Mesenchymal stem cell (in vitro differentiated cells and primary cell): ENCODE data around the gene KITLG. TPM values are rescaled to one million over a fixed set of nuclear protein-coding genes. Genes with fewer than 3 reads are reported as not detected.
A peak's percentile ranks its signal among the peaks of the same experiment; 100 is the strongest.
"Not testable (repeated sequence)": the region's sequence is repeated elsewhere in the genome, so short reads cannot be mapped to it uniquely, and the experiment has no call there.

Experiments
- DNase-seq: peaks from one replicate; pipeline ENCODE4 v3.0.0-alpha.2; 2013
- H2AFZ ChIP-seq: one replicate; pipeline ENCODE4 v1.6.1; 2013; ENCODE audit warnings: low read depth, mild to moderate bottlenecking, control low read depth, inconsistent platforms, low read length, moderate library complexity
- H2AK5ac ChIP-seq: 2 replicates; pipeline ENCODE4 v1.6.1; 2013; ENCODE audit warnings: low read length, moderate library complexity, mild to moderate bottlenecking, inconsistent platforms; ENCODE audit not compliant: severe bottlenecking
- H2BK120ac ChIP-seq: one replicate; pipeline ENCODE4 v1.6.1; 2013; ENCODE audit warnings: low read depth, mild to moderate bottlenecking, inconsistent platforms, low read length, moderate library complexity
- H2BK12ac ChIP-seq, 2 experiments: one replicate each; pipeline ENCODE4 v1.6.1; 2013; ENCODE audit warnings: inconsistent platforms in 2 of 2, low read length in 2 of 2, mild to moderate bottlenecking in 2 of 2, moderate library complexity in 2 of 2, control low read depth in 1 of 2
- H2BK15ac ChIP-seq: one replicate; pipeline ENCODE4 v1.6.1; 2013; ENCODE audit warnings: mild to moderate bottlenecking, low read depth, inconsistent platforms; ENCODE audit not compliant: poor library complexity, severe bottlenecking
- H2BK5ac ChIP-seq: 2 replicates; pipeline ENCODE4 v1.6.1; 2013; ENCODE audit warnings: low read depth, mild to moderate bottlenecking, low read length, control low read depth, inconsistent platforms; ENCODE audit not compliant: poor library complexity, severe bottlenecking
- H3K14ac ChIP-seq, 2 experiments: one replicate each; pipeline ENCODE4 v1.6.1; 2013; ENCODE audit warnings: inconsistent platforms in 2 of 2, low read length in 2 of 2, control low read depth in 1 of 2, mild to moderate bottlenecking in 1 of 2, moderate library complexity in 1 of 2
- H3K18ac ChIP-seq, 2 experiments: one replicate each; pipeline ENCODE4 v1.6.1; 2013; ENCODE audit warnings: inconsistent platforms in 2 of 2, low read length in 2 of 2, control low read depth in 1 of 2, low read depth in 1 of 2, mild to moderate bottlenecking in 1 of 2
- H3K23ac ChIP-seq, 2 experiments: one replicate each; pipeline ENCODE4 v1.6.1; 2013; ENCODE audit warnings: inconsistent platforms in 2 of 2, low read length in 2 of 2, mild to moderate bottlenecking in 2 of 2, moderate library complexity in 2 of 2, control low read depth in 1 of 2
- H3K27ac ChIP-seq: 2 replicates; pipeline ENCODE4 v1.5.1; 2013; ENCODE audit warnings: mild to moderate bottlenecking, moderate library complexity, low read length, control low read depth, inconsistent platforms; ENCODE audit not compliant: poor library complexity, severe bottlenecking
- H3K27me3 ChIP-seq, 2 experiments: 2 replicates each; pipeline versions ENCODE4 v1.6.1 to v1.7.0; 2013; ENCODE audit warnings: low read length in 2 of 2, mild to moderate bottlenecking in 2 of 2, moderate library complexity in 2 of 2, control low read depth in 1 of 2, inconsistent platforms in 1 of 2; ENCODE audit not compliant: control insufficient read depth in 1 of 2, insufficient read depth in 1 of 2
- H3K36me3 ChIP-seq, 2 experiments: 2 replicates each; pipeline versions ENCODE4 v1.6.1 to v1.7.0; 2013; ENCODE audit warnings: low read length in 2 of 2, control low read depth in 1 of 2, inconsistent platforms in 1 of 2, low read depth in 1 of 2, mild to moderate bottlenecking in 1 of 2; ENCODE audit not compliant: insufficient read depth in 2 of 2, control insufficient read depth in 1 of 2
- H3K4ac ChIP-seq, 2 experiments: one replicate each; pipeline ENCODE4 v1.6.1; 2013; ENCODE audit warnings: inconsistent platforms in 2 of 2, low read length in 2 of 2, mild to moderate bottlenecking in 2 of 2, moderate library complexity in 2 of 2, control low read depth in 1 of 2, low read depth in 1 of 2
- H3K4me1 ChIP-seq: 2 replicates; pipeline ENCODE4 v1.6.1; 2013; ENCODE audit warnings: low read depth, low read length, control low read depth; ENCODE audit not compliant: control insufficient read depth, insufficient read depth
- H3K4me2 ChIP-seq: 2 replicates; pipeline ENCODE4 v1.6.1; 2013; ENCODE audit warnings: low read length, mild to moderate bottlenecking, inconsistent platforms; ENCODE audit not compliant: poor library complexity, severe bottlenecking
- H3K4me3 ChIP-seq, 2 experiments: 2 replicates each; pipeline versions ENCODE4 v1.5.1 to v1.7.0; 2013; ENCODE audit warnings: low read length in 2 of 2, mild to moderate bottlenecking in 2 of 2, control low read depth in 1 of 2, low read depth in 1 of 2; ENCODE audit not compliant: insufficient read depth in 1 of 2
- H3K79me1 ChIP-seq: replicated peaks from 2 replicates; pipeline ENCODE4 v1.6.1; 2013; ENCODE audit warnings: mild to moderate bottlenecking, control low read depth, low read length, inconsistent platforms; ENCODE audit not compliant: poor library complexity, severe bottlenecking
- H3K9ac ChIP-seq: 2 replicates; pipeline ENCODE4 v1.7.0; 2013; ENCODE audit warnings: mild to moderate bottlenecking, low read length, moderate library complexity
- H3K9me3 ChIP-seq: 2 replicates; pipeline ENCODE4 v1.7.0; 2013; ENCODE audit warnings: mild to moderate bottlenecking, low read length; ENCODE audit not compliant: control insufficient read depth
- H4K8ac ChIP-seq: one replicate; pipeline ENCODE4 v1.6.1; 2013; ENCODE audit warnings: inconsistent platforms, mild to moderate bottlenecking, low read length, moderate library complexity
- H4K91ac ChIP-seq: one replicate; pipeline ENCODE4 v1.6.1; 2013; ENCODE audit warnings: mild to moderate bottlenecking, low read length, inconsistent platforms
- WGBS: methylation state at CpG from one replicate; pipeline ENCODE4 v1.1.7; 2013; ENCODE audit warnings: mixed read lengths; 5-methylcytosine and 5-hydroxymethylcytosine counted together
- polyA plus RNA-seq, 2 experiments: library from polyadenylated mRNA; stranded (reverse); fragments of 200-250 nt; gene quantifications; one replicate each; pipeline ENCODE4 v1.2.3, GENCODE V29; 2013

Gene KITLG
- 6.9 TPM for polyA plus RNA-seq (2013, experiment 1 of 2)
- 7.3 TPM for polyA plus RNA-seq (2013, experiment 2 of 2)

DNA sequence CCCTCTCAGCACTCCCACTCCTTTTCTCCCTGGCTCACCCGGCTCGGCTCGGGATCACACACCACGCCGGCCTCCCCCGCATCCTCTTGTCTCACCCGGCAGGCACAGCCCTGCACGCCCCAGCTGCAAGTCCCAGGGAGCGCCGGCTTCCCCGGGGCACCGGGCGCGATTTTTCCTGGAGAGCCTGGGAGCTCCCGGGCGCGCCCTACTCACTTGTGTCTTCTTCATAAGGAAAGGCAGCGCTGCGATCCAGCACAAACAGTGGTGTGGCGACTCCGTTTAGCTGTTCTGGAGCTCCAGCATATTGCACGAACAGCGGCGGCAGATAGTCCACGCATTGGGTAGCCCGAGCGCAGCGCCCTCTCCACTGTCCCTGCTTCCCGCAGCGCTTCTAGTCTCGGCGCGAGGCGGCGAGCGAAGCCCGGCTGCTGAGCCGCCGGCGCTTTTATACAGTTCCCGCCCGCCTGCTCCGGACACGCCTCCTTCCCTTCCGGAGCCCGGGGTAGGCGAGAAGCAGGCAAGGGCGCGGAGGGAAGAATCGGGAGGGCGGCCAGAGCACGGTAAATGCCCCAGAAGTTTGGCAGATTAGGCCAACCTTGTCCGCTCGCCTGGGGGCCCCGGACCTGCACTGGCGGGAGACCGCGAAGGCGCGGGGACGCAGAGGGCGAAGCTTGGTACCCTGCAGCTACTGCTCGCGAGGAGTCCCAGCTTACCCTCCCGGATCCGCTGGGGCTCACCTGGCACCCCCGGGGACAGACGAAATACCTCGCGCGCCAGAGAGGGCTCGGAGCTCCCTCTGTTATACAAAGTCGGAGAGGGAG lies at the start of gene KITLG:
Gene KITLG, minus strand, starts transcription at position 421 of the 821 bp plus-strand sequence. Its CDS starts 193 bp downstream, at position 228.
- Histone ChIP-seq H3K27me3 (no peaks in the 10 kb centered on the region), H3K4me2 (peak within 1 kb of the TSS; percentile 76), H4K91ac (no peak within 1 kb of the TSS), H3K4ac (peak within 1 kb of the TSS in 1 of 2 experiments; percentile 76), H2BK120ac (no peak within 1 kb of the TSS), H4K8ac (peak within 1 kb of the TSS; percentile 37), H3K23ac (peak within 1 kb of the TSS in 1 of 2 experiments; percentile 99), H3K4me3 (peak within 1 kb of the TSS; percentile 91 to 96), H3K4me1 (no peaks in the 10 kb centered on the region), H3K14ac (peak within 1 kb of the TSS in 1 of 2 experiments; percentile 78), H3K9me3 (peaks cover 2% of the 10 kb centered on the region), H3K27ac (peak within 1 kb of the TSS; percentile 16), H2AFZ (peak within 1 kb of the TSS; percentile 83), H3K36me3 (no peaks in the 10 kb centered on the region), H2BK12ac (peak within 1 kb of the TSS; percentile 52 to 71), H2BK15ac (peak within 1 kb of the TSS; percentile 67), H3K18ac (peak within 1 kb of the TSS; percentile 75 to 81), H3K79me1 (peaks cover 5% of the 10 kb centered on the region), H2BK5ac (no peak within 1 kb of the TSS), H3K9ac (peak within 1 kb of the TSS; percentile 93), H2AK5ac (no peak within 1 kb of the TSS)
- peak; percentile 92 for DNase-seq
- WGBS: under 1% methylated on average over 71 of the region's 73 CpGs

DNA sequence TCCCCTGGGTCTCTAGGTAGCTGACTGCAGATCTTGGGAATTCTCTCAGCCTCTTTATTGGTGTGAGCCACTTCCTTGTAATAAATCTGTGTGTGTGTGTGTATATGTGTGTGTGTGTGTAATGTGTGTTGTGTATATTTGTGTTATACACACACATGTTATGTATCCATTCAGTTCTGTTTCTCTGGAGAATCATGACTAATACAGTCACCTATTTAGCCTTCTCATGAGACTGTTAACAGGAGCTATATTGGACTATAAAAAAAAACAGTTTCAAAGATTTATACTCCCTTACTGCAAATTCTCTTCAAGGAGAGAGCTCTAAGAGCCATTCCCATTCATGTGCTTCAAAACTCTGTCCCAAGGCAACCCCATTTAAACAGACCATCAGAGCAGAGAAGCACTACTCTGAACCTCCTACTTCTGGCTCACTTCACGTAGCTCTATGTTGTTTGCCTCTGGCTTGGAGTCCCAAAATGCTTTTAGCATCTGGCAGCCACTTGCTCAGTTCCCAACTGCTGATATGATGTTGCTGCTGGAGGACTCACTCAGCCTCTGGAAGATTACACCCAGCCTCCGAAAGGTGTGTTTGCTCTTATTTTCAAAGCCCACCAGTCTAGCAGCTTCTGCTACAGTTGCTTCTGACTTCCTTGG lies 48.7 kb upstream of the KITLG start:
- Histone ChIP-seq H3K14ac (no peak overlapping the region), H2BK15ac (no peak overlapping the region), H2AK5ac (no peak overlapping the region), H3K23ac (no peak overlapping the region), H3K9ac (no peak overlapping the region), H2BK5ac (no peak overlapping the region), H4K91ac (no peak overlapping the region), H3K18ac (no peak overlapping the region), H2BK120ac (no peak overlapping the region), H3K4me1 (no peaks in the 10 kb centered on the region), H3K79me1 (no peaks in the 10 kb centered on the region), H2BK12ac (no peak overlapping the region), H3K27ac (no peak overlapping the region), H3K4me2 (no peak overlapping the region), H3K36me3 (no peaks in the 10 kb centered on the region), H4K8ac (no peak overlapping the region), H3K27me3 (no peaks in the 10 kb centered on the region), H3K4me3 (no peak overlapping the region), H3K9me3 (no peaks in the 10 kb centered on the region), H2AFZ (no peak overlapping the region), H3K4ac (no peak overlapping the region)
- 89% methylated on average over 2 of the region's 2 CpGs for WGBS
- no peak for DNase-seq

GRCh38 chr12:88628035-88628434 lies 47.8 kb upstream of the KITLG start:
- H2BK12ac ChIP-seq, H2AFZ ChIP-seq, H2AK5ac ChIP-seq, H3K4me1 ChIP-seq, H4K91ac ChIP-seq, H3K27me3 ChIP-seq, H2BK15ac ChIP-seq, H3K27ac ChIP-seq, H3K4me2 ChIP-seq, H3K23ac ChIP-seq, H3K9ac ChIP-seq, H3K14ac ChIP-seq, H4K8ac ChIP-seq, H3K18ac ChIP-seq, H3K36me3 ChIP-seq, H2BK5ac ChIP-seq, H3K4ac ChIP-seq, H3K4me3 ChIP-seq, DNase-seq, H2BK120ac ChIP-seq, H3K79me1 ChIP-seq, H3K9me3 ChIP-seq: not testable (repeated sequence)
- WGBS: no CpG with 5 or more reads among the region's 1 CpG

DNA sequence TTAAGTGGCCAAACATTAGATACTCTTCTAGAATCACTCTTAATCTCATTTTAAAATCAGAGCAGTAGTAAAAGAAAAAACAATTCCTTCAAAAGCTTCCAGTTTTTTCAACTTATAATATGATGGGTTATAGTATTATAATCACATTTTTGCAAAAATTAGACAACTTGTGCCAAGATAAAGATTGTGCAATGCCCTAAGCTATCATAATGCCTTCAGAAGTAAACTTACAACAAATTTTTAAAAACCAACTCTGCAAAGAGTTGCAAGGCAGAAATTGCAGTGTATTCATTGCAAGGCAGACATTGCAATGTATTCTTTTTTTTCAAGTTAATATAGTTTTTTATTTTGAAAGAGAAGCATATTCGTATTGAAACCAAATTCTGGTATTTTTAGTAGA lies 47.2 kb upstream of the KITLG start:
- H2AK5ac ChIP-seq: no peak overlapping the region
- H3K4me3 ChIP-seq: no peak overlapping the region
- no peak overlapping the region for H4K91ac ChIP-seq
- H2BK12ac ChIP-seq: no peak overlapping the region
- H3K23ac ChIP-seq: no peak overlapping the region
- no peak overlapping the region for H3K18ac ChIP-seq
- H3K27me3 ChIP-seq: no peaks in the 10 kb centered on the region
- WGBS: 83% methylated on average over 1 of the region's 1 CpG
- H3K14ac ChIP-seq: no peak overlapping the region
- H2BK5ac ChIP-seq: no peak overlapping the region
- H3K36me3 ChIP-seq: no peaks in the 10 kb centered on the region
- H3K4me2 ChIP-seq: no peak overlapping the region
- no peak overlapping the region for H3K4ac ChIP-seq
- H2BK120ac ChIP-seq: no peak overlapping the region
- no peaks in the 10 kb centered on the region for H3K4me1 ChIP-seq
- no peak overlapping the region for H4K8ac ChIP-seq
- no peak for DNase-seq
- H2BK15ac ChIP-seq: no peak overlapping the region
- no peak overlapping the region for H2AFZ ChIP-seq
- H3K27ac ChIP-seq: no peak overlapping the region
- H3K79me1 ChIP-seq: no peaks in the 10 kb centered on the region
- H3K9ac ChIP-seq: no peak overlapping the region
- H3K9me3 ChIP-seq: no peaks in the 10 kb centered on the region
